HTERT RPE-1 (cell line): ENCODE data around the gene PTK7.
"Not testable (repeated sequence)": the region's sequence is repeated elsewhere in the genome, so short reads cannot be mapped to it uniquely, and the experiment has no call there.

Experiments used
- in situ Hi-C: fragments of 300-500 bp; cut with MboI; formaldehyde crosslinking; loops from 4 replicates; pipeline ENCODE4 v1.14.3; 2020; ENCODE audit warnings: low sequenced_read_pairs

PTK7 gene

GRCh38 chr6:43075670-43076463 is at the start of gene PTK7:
PTK7 (plus strand) TSS chr6:43076314; CDS start chr6:43076489, 175 bp downstream.
- in situ Hi-C loops: no loop called here

- in situ Hi-C loops: no loop called here
Measured at GRCh38 chr6:43026365-43026764, 49.7 kb upstream of the PTK7 start.

- in situ Hi-C loops: no loop called here
Measured at GRCh38 chr6:43029120-43029519, 47.0 kb upstream of the PTK7 start.

GRCh38 chr6:43032326-43032725 is 43.8 kb upstream of the PTK7 start:
- in situ Hi-C loops: no loop called here

GRCh38 chr6:43033496-43034189 is 42.5 kb upstream of the PTK7 start:
- in situ Hi-C loops: no loop called here

GRCh38 chr6:43034190-43034525 is 42.0 kb upstream of the PTK7 start:
- in situ Hi-C loops: no loop called here

- in situ Hi-C loops: no loop called here
Measured at GRCh38 chr6:43035495-43036194, 40.5 kb upstream of the PTK7 start.

- in situ Hi-C loops: no loop called here
Measured at GRCh38 chr6:43036712-43037111, 39.4 kb upstream of the PTK7 start.

GRCh38 chr6:43037197-43037596 is 38.9 kb upstream of the PTK7 start:
- in situ Hi-C loops: no loop called here

GRCh38 chr6:43037706-43038105 is 38.4 kb upstream of the PTK7 start:
- in situ Hi-C loops: no loop called here

GRCh38 chr6:43038727-43039126 is 37.4 kb upstream of the PTK7 start:
- in situ Hi-C loops: no loop called here

GRCh38 chr6:43040542-43041257 is 35.4 kb upstream of the PTK7 start:
- in situ Hi-C loops: no loop called here

- in situ Hi-C loops: not testable (repeated sequence)
Measured at GRCh38 chr6:43041475-43041874, 34.6 kb upstream of the PTK7 start.

- in situ Hi-C loops: no loop called here
Measured at GRCh38 chr6:43043310-43043709, 32.8 kb upstream of the PTK7 start.

GRCh38 chr6:43045371-43045930 is 30.7 kb upstream of the PTK7 start:
- in situ Hi-C loops: no loop called here

- in situ Hi-C loops: no loop called here
Measured at GRCh38 chr6:43047998-43048397, 28.1 kb upstream of the PTK7 start.

- in situ Hi-C loops: no loop called here
Measured at GRCh38 chr6:43050981-43051380, 25.1 kb upstream of the PTK7 start.

- in situ Hi-C loops: no loop called here
Measured at GRCh38 chr6:43052225-43052841, 23.8 kb upstream of the PTK7 start.

GRCh38 chr6:43052842-43053544 is 23.1 kb upstream of the PTK7 start:
- in situ Hi-C loops: no loop called here
